GM23248 (cell line): Measurements from ENCODE around the gene PDE4B.

ENCODE experiments used
- EZH2 ChIP-seq: fragments of 200-600 bp; sonication (generic); IDR thresholded peaks from 2 replicates; pipeline ENCODE4 v1.6.1; 2018; ENCODE audit warnings: antibody characterized with exemption, mild to moderate bottlenecking; ENCODE audit not compliant: insufficient read depth, poor library complexity, severe bottlenecking
- EZH2phosphoT487 ChIP-seq: fragments of 200-600 bp; sonication (generic); IDR thresholded peaks from 2 replicates; pipeline ENCODE4 v1.6.1; 2018; ENCODE audit warnings: antibody characterized with exemption, moderate library complexity, mild to moderate bottlenecking, low read depth; ENCODE audit not compliant: insufficient read depth

DNA sequence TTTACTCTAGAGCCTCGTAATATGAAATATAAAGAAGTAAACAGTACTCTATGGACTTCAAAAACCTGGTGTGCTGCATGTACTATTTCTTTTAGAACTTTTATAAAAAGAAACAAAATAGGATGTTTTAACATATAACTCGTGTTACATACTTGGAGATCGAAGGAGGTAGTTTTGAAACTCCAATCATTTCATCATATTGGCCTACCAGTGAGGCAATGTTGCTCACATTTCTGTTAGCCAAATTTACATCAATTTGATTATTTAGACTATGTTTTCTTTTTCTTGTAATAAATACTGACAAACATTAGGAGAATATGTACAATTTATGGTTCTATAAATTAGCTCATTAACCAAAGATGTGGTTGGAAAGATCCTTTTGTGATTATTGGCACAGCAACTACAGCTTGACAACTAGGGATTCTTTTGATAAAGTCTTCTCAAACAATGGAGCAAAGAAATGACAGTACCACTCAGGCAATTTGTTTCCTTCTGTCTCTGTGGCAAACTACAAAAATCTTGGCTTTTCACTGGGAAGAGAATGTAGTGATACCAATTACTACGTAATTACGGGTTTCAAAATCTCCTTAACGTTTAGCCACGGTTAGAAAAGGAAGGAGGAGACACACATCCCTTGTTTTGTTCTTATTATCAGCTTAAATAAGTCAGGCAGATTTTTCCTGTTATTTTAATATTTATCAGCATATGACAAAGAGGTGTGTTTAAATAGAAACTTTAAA is 474.7 kb downstream of the PDE4B start:
- no peak for TF ChIP-seq EZH2phosphoT487
- no peak for TF ChIP-seq EZH2
